Loucy (cell line): Measurements from ENCODE around the gene OTC.

Experiments
- CTCF ChIP-seq: fragments of 200-600 bp; sonication (generic); conservative IDR thresholded peaks from 2 replicates; pipeline ENCODE4 v1.5.1; 2014; ENCODE audit warnings: mild to moderate bottlenecking, antibody characterized with exemption, low read length
- EZH2phosphoT487 ChIP-seq: fragments of 200-600 bp; IDR thresholded peaks from 2 replicates; pipeline ENCODE4 v1.6.1; 2018; ENCODE audit warnings: antibody characterized with exemption, mild to moderate bottlenecking, moderate library complexity, borderline replicate concordance

GRCh38 chrX:38312436-38312835 lies 40.0 kb upstream of the OTC start:
- TF ChIP-seq CTCF (no peak), EZH2phosphoT487 (no peak)
